ENCODE measurements around the gene TTN. TPM values are rescaled to one million over a fixed set of nuclear protein-coding genes. Genes with fewer than 3 reads are reported as not detected.

Gene TTN
- total and polyA plus RNA-seq, 7 experiments from 2014 or later, result 3.1 to 45.5 (median 36.9) TPM

Other genes with a start within 250 kb of the TTN start
- 10 to 100 TPM; 11.6 to 39.2 (median 35.1) TPM for gene CCDC141, start 242.7 kb upstream of the TTN start, total RNA-seq
- 10 to 100 TPM in 1 of 2 donors, 1 to 10 TPM in 1; 8.2 to 16.7 TPM for gene CCDC141, start 242.7 kb upstream of the TTN start, polyA plus RNA-seq

Data from naive thymus-derived CD4-positive, alpha-beta T cell (primary cell).